SK-N-MC (cell line): ENCODE data around the gene NPIPB8.
"Not testable (repeated sequence)": the region's sequence is repeated elsewhere in the genome, so short reads cannot be mapped to it uniquely, and the experiment has no call there.

Experiments
- EZH2 ChIP-seq: fragments of 200-600 bp; sonication (generic); IDR thresholded peaks from one replicate; pipeline ENCODE4 v1.6.1; 2017; ENCODE audit warnings: antibody characterized with exemption
- FOXP2 ChIP-seq: optimal IDR thresholded peaks from 2 replicates; pipeline ENCODE3; 2011; ENCODE audit warnings: mild to moderate bottlenecking, moderate library complexity; ENCODE audit not compliant: insufficient read depth; ENCODE audit errors: extremely low read length, control extremely low read depth
- POLR2AphosphoS5 ChIP-seq: IDR thresholded peaks from 2 replicates; pipeline ENCODE4 v1.6.1; 2012; ENCODE audit warnings: mild to moderate bottlenecking, low read depth, low read length, borderline replicate concordance

- TF ChIP-seq POLR2AphosphoS5, EZH2, FOXP2: not testable (repeated sequence)
Observed at GRCh38 chr16:28608496-28608808, 29.4 kb upstream of the NPIPB8 start.
